IMR-90 (cell line): ENCODE data around the gene ECSCR. TPM values are rescaled to one million over a fixed set of nuclear protein-coding genes. Genes with fewer than 3 reads are reported as not detected.

Source experiments
- ATAC-seq: fragments of 200-7000 bp; cut with Tn5 transposase; 2 replicates; pipeline ENCODE4 v1.9.1; 2020; ENCODE audit warnings: low read depth, mild to moderate bottlenecking, moderate library complexity
- BruUV-seq: library from RNA; stranded (reverse); fragments of 400-500 nt; replicated peaks from 2 replicates; lab custom pipeline; 2021; lab: Mats Ljungman, UMichigan
- CTCF ChIA-PET: fragments of 300-600 bp; formaldehyde crosslinking; extraction: SDS; loops from one replicate; lab custom pipeline; 2021; ENCODE audit warnings: antibody characterized with exemption; lab: Yijun Ruan, JAX
- POLR2A ChIA-PET: fragments of 300-600 bp; sonication (Branson Sonifier 250); formaldehyde crosslinking; loops from one replicate; lab custom pipeline; 2022; ENCODE audit warnings: antibody characterized with exemption; ENCODE audit not compliant: unreplicated experiment; lab: Charles Lee
- DNase-seq: peaks from one replicate; pipeline ENCODE4 v3.0.0; 2013
- H2AFZ ChIP-seq: replicated peaks from 2 replicates; pipeline ENCODE3; 2013; ENCODE audit warnings: low read length, mild to moderate bottlenecking; ENCODE audit not compliant: poor library complexity
- H2AK5ac ChIP-seq: 2 replicates; pipeline ENCODE4 v1.6.1; 2013; ENCODE audit warnings: low read depth, low read length, inconsistent platforms
- H2AK9ac ChIP-seq: replicated peaks from 2 replicates; pipeline ENCODE3; 2013; ENCODE audit warnings: mild to moderate bottlenecking, low read depth, low read length, moderate library complexity; ENCODE audit not compliant: poor library complexity
- H2BK120ac ChIP-seq: 2 replicates; pipeline ENCODE4 v1.6.1; 2013; ENCODE audit warnings: low read depth, low read length, inconsistent platforms
- H2BK15ac ChIP-seq: 3 replicates; pipeline ENCODE4 v1.6.1; 2013; ENCODE audit warnings: low read depth, low read length, inconsistent platforms
- H2BK20ac ChIP-seq: 2 replicates; pipeline ENCODE4 v1.6.1; 2013; ENCODE audit warnings: low read depth, mild to moderate bottlenecking, inconsistent platforms, low read length, moderate library complexity
- H2BK5ac ChIP-seq: 2 replicates; pipeline ENCODE4 v1.6.1; 2013; ENCODE audit warnings: mild to moderate bottlenecking, low read depth, low read length, inconsistent platforms; ENCODE audit not compliant: poor library complexity, severe bottlenecking
- H3K14ac ChIP-seq: replicated peaks from 2 replicates; pipeline ENCODE4 v1.6.1; 2013; ENCODE audit warnings: low read depth, low read length, inconsistent platforms
- H3K18ac ChIP-seq: 2 replicates; pipeline ENCODE4 v1.6.1; 2013; ENCODE audit warnings: low read depth, low read length, control low read depth
- H3K23ac ChIP-seq: 2 replicates; pipeline ENCODE4 v1.6.1; 2013; ENCODE audit warnings: low read depth, low read length, inconsistent platforms
- H3K27ac ChIP-seq: 2 replicates; pipeline ENCODE4 v1.5.1; 2013; ENCODE audit warnings: mild to moderate bottlenecking, control low read depth, low read length; ENCODE audit not compliant: insufficient read depth
- H3K27me3 ChIP-seq: 2 replicates; pipeline ENCODE4 v1.6.1; 2013; ENCODE audit warnings: low read length; ENCODE audit not compliant: control insufficient read depth, insufficient read depth
- H3K36me3 ChIP-seq: 2 replicates; pipeline ENCODE4 v1.6.1; 2013; ENCODE audit warnings: low read length, mixed read lengths; ENCODE audit not compliant: control insufficient read depth, insufficient read depth
- H3K4ac ChIP-seq: 2 replicates; pipeline ENCODE4 v1.6.1; 2013; ENCODE audit warnings: low read depth, low read length, inconsistent platforms
- H3K4me1 ChIP-seq: 2 replicates; pipeline ENCODE4 v1.6.1; 2013; ENCODE audit warnings: low read length, mixed read lengths; ENCODE audit not compliant: control insufficient read depth, insufficient read depth
- H3K4me2 ChIP-seq: 2 replicates; pipeline ENCODE4 v1.6.1; 2013; ENCODE audit warnings: low read depth, mild to moderate bottlenecking, control low read depth, low read length, moderate library complexity
- H3K4me3 ChIP-seq: 2 replicates; pipeline ENCODE4 v1.5.1; 2013; ENCODE audit warnings: low read depth, mild to moderate bottlenecking, control low read depth, low read length, moderate library complexity; ENCODE audit not compliant: insufficient read depth
- H3K56ac ChIP-seq: 2 replicates; pipeline ENCODE4 v1.6.1; 2013; ENCODE audit warnings: low read length, inconsistent platforms; ENCODE audit not compliant: insufficient read depth; ENCODE audit errors: extremely low read depth
- H3K79me1 ChIP-seq, 2 experiments: 2 replicates each; pipeline ENCODE4 v1.6.1; 2013; ENCODE audit warnings: low read length in 2 of 2, inconsistent platforms in 1 of 2, low read depth in 1 of 2
- H3K9ac ChIP-seq: 2 replicates; pipeline ENCODE4 v1.6.1; 2013; ENCODE audit warnings: low read depth, low read length, control low read depth
- H3K9me1 ChIP-seq: 2 replicates; pipeline ENCODE4 v1.6.1; 2013; ENCODE audit warnings: low read length, inconsistent platforms; ENCODE audit not compliant: insufficient read depth
- H3K9me3 ChIP-seq: 2 replicates; pipeline ENCODE4 v1.6.1; 2013; ENCODE audit warnings: low read length; ENCODE audit not compliant: control insufficient read depth, insufficient read depth
- H4K20me1 ChIP-seq: 2 replicates; pipeline ENCODE4 v1.6.1; 2013; ENCODE audit warnings: low read length, inconsistent platforms; ENCODE audit not compliant: insufficient read depth
- H4K5ac ChIP-seq: 2 replicates; pipeline ENCODE4 v1.6.1; 2013; ENCODE audit warnings: mild to moderate bottlenecking, low read depth, low read length, control low read depth
- H4K8ac ChIP-seq, 2 experiments: 2 replicates each; pipeline ENCODE4 v1.6.1; 2013; ENCODE audit warnings: low read depth in 2 of 2, low read length in 2 of 2, control low read depth in 1 of 2, inconsistent platforms in 1 of 2
- H4K91ac ChIP-seq: 2 replicates; pipeline ENCODE4 v1.6.1; 2013; ENCODE audit warnings: low read depth, low read length, inconsistent platforms; ENCODE audit not compliant: insufficient read depth
- CEBPB ChIP-seq: IDR thresholded peaks from 2 replicates; pipeline ENCODE4 v1.6.1; 2012; ENCODE audit warnings: low read depth, low read length, improper control_type of control experiment
- CHD1 ChIP-seq: IDR thresholded peaks from 2 replicates; pipeline ENCODE4 v1.6.1; 2012; ENCODE audit warnings: low read depth, low read length, improper control_type of control experiment
- MAFK ChIP-seq: IDR thresholded peaks from 2 replicates; pipeline ENCODE4 v1.6.1; 2012; ENCODE audit warnings: low read depth, low read length, improper control_type of control experiment
- POLR2A ChIP-seq: IDR thresholded peaks from 2 replicates; pipeline ENCODE4 v1.6.1; 2012; ENCODE audit warnings: mild to moderate bottlenecking, low read depth, low read length
- USF2 ChIP-seq: fragments of 150-350 bp; IDR thresholded peaks from 2 replicates; pipeline ENCODE4 v1.6.1; 2017; ENCODE audit warnings: mild to moderate bottlenecking, antibody characterized with exemption, low read length, low read depth
- WGBS, 2 experiments: methylation state at CpG; one replicate each; pipeline versions ENCODE4 v1.1.5 to v1.1.7; 2013; ENCODE audit warnings: missing lambda C conversion rate in 2 of 2; ENCODE audit not compliant: insufficient read length in 1 of 2; ENCODE audit errors: extremely low coverage in 2 of 2; 5-methylcytosine and 5-hydroxymethylcytosine counted together
- dilution Hi-C: fragments of 300-500 bp; cut with HindIII; formaldehyde crosslinking; loops from one replicate; pipeline ENCODE4 v1.14.3; 2018; ENCODE audit warnings: low sequenced_read_pairs; ENCODE audit not compliant: unreplicated experiment
- in situ Hi-C: fragments of 300-500 bp; cut with MboI; formaldehyde crosslinking; loops from 3 replicates; pipeline ENCODE4 v1.14.3; 2019; ENCODE audit warnings: low sequenced_read_pairs, inconsistent platforms, mixed read lengths
- intact Hi-C: fragments of 100-400 bp; cut with micrococcal nuclease; formaldehyde crosslinking; loops from 2 replicates; pipeline ENCODE4 v1.10.0; 2022
- polyA plus RNA-seq, 3 experiments: library from polyadenylated mRNA; depleted of rRNA; stranded (reverse); fragments of >200 nt; gene quantifications; 2 replicates each; pipeline ENCODE4 v1.2.3, GENCODE V29; 2012; ENCODE audit warnings: low replicate concordance in 1 of 3
- total RNA-seq: library from RNA; depleted of rRNA; stranded (reverse); fragments of >200 nt; gene quantifications from 2 replicates; pipeline ENCODE4 v1.2.3, GENCODE V29; 2012
- TF ChIP-seq, protein P1 (sequence below): conservative IDR thresholded peaks from 2 replicates; pipeline ENCODE4 v1.5.1; 2012; ENCODE audit warnings: mild to moderate bottlenecking, low read depth, low read length, improper control_type of control experiment

The ECSCR gene
- total and polyA plus RNA-seq, 2 of the 4 experiments (the other 2 are of a cell fraction) = 3.6 to 3.9 TPM

GRCh38 chr5:139410121-139410992 is 52.2 kb downstream of the ECSCR start:
- in situ Hi-C loops (no loop called here), dilution Hi-C loops (loop anchor here (25.0 kb wide), 1 partner anchor 102 kb away; no protein-coding TSS in a partner anchor), intact Hi-C loops (no loop called here)
- no peak overlapping the region for H3K4ac ChIP-seq
- no peaks in the 10 kb centered on the region for H4K20me1 ChIP-seq
- H3K23ac ChIP-seq = no peak overlapping the region
- H3K36me3 ChIP-seq = peaks cover 6% of the 10 kb centered on the region; the same call in 1 of the 2 replicates
- no TSS peak for BruUV-seq
- no peak overlapping the region for H2AK9ac ChIP-seq
- no peak for TF ChIP-seq CHD1
- TF ChIP-seq POLR2A = no peak
- TF ChIP-seq, protein P1, sequence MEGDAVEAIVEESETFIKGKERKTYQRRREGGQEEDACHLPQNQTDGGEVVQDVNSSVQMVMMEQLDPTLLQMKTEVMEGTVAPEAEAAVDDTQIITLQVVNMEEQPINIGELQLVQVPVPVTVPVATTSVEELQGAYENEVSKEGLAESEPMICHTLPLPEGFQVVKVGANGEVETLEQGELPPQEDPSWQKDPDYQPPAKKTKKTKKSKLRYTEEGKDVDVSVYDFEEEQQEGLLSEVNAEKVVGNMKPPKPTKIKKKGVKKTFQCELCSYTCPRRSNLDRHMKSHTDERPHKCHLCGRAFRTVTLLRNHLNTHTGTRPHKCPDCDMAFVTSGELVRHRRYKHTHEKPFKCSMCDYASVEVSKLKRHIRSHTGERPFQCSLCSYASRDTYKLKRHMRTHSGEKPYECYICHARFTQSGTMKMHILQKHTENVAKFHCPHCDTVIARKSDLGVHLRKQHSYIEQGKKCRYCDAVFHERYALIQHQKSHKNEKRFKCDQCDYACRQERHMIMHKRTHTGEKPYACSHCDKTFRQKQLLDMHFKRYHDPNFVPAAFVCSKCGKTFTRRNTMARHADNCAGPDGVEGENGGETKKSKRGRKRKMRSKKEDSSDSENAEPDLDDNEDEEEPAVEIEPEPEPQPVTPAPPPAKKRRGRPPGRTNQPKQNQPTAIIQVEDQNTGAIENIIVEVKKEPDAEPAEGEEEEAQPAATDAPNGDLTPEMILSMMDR = no peak
- no peak for TF ChIP-seq CEBPB
- no peak for TF ChIP-seq USF2
- no peak for TF ChIP-seq MAFK
- H2BK15ac ChIP-seq = no peak overlapping the region
- ATAC-seq (peak; percentile 56), DNase-seq (peak; percentile 35)
- H2BK5ac ChIP-seq = no peak overlapping the region
- H4K91ac ChIP-seq = no peak overlapping the region
- no peaks in the 10 kb centered on the region for H3K27me3 ChIP-seq
- H3K4me1 ChIP-seq = peaks cover 2% of the 10 kb centered on the region; the same call in 1 of the 2 replicates
- H3K4me3 ChIP-seq = no peak overlapping the region
- 80% methylated on average over 2 of the region's 6 CpGs; no CpG with 5 or more reads in 1 of the 2 experiments for WGBS, 2 experiments
- no peaks in the 10 kb centered on the region for H3K9me3 ChIP-seq
- no peaks in the 10 kb centered on the region for H3K79me1 ChIP-seq
- no peak overlapping the region for H3K56ac ChIP-seq
- H3K18ac ChIP-seq = no peak overlapping the region
- no peaks in the 10 kb centered on the region for H3K9me1 ChIP-seq
- H2AFZ ChIP-seq = no peak overlapping the region
- ChIA-PET POLR2A (interaction anchor here (0.5 kb wide), 1 partner anchor 154 kb away, joined by 3 read pairs; no protein-coding TSS in a partner anchor), CTCF (no interaction called here)
- no peak overlapping the region for H3K14ac ChIP-seq
- H3K4me2 ChIP-seq = no peak overlapping the region
- H2BK20ac ChIP-seq = no peak overlapping the region
- no peak overlapping the region for H4K5ac ChIP-seq
- no peak overlapping the region for H4K8ac ChIP-seq
- no peak overlapping the region for H2AK5ac ChIP-seq
- H3K27ac ChIP-seq = no peak overlapping the region
- H2BK120ac ChIP-seq = no peak overlapping the region
- no peak overlapping the region for H3K9ac ChIP-seq
